Dedifferentiated amniotic fluid mesenchymal stem cell (primary cell): ENCODE data around the gene HLA-DRB1.
"Not testable (repeated sequence)": the region's sequence is repeated elsewhere in the genome, so short reads cannot be mapped to it uniquely, and the experiment has no call there.

Experiments used
- DNase-seq: peaks from one replicate; pipeline ENCODE4 v3.0.0-alpha.2; 2016; ENCODE audit errors: extremely low spot score

Gene HLA-DRB1

GRCh38 chr6:32589596-32590449 lies at the start of gene HLA-DRB1:
HLA-DRB1 (minus strand) TSS chr6:32589848; CDS start chr6:32589742, 106 bp downstream.
- DNase-seq, result no peak

- no peak for DNase-seq
Measured at GRCh38 chr6:32638532-32639219, 49.0 kb upstream of the HLA-DRB1 start.

- DNase-seq, result no peak
Measured at GRCh38 chr6:32637883-32638282, 48.2 kb upstream of the HLA-DRB1 start.

- no peak for DNase-seq
Measured at GRCh38 chr6:32637219-32637880, 47.7 kb upstream of the HLA-DRB1 start, which contains the start of gene HLA-DQA1. HLA-DQA1 (plus strand) TSS chr6:32637406; CDS start chr6:32637459, 53 bp downstream.

- no peak for DNase-seq
Measured at GRCh38 chr6:32635526-32636123, 46.0 kb upstream of the HLA-DRB1 start.

- not testable (repeated sequence) for DNase-seq
Measured at GRCh38 chr6:32629793-32630192, 40.1 kb upstream of the HLA-DRB1 start.

GRCh38 chr6:32627831-32628230 lies 38.2 kb upstream of the HLA-DRB1 start:
- DNase-seq, result no peak

- no peak for DNase-seq
Measured at GRCh38 chr6:32627249-32627648, 37.6 kb upstream of the HLA-DRB1 start.

GRCh38 chr6:32625137-32625536 lies 35.5 kb upstream of the HLA-DRB1 start:
- DNase-seq, result no peak

GRCh38 chr6:32624565-32624964 lies 34.9 kb upstream of the HLA-DRB1 start:
- DNase-seq, result no peak

- no peak for DNase-seq
Measured at GRCh38 chr6:32623693-32624092, 34.0 kb upstream of the HLA-DRB1 start.

- DNase-seq, result no peak
Measured at GRCh38 chr6:32622545-32623401, 33.1 kb upstream of the HLA-DRB1 start.

GRCh38 chr6:32621372-32621771 lies 31.7 kb upstream of the HLA-DRB1 start:
- DNase-seq, result no peak

- DNase-seq, result no peak
Measured at GRCh38 chr6:32617751-32618150, 28.1 kb upstream of the HLA-DRB1 start.

- no peak for DNase-seq
Measured at GRCh38 chr6:32615885-32616532, 26.4 kb upstream of the HLA-DRB1 start.

GRCh38 chr6:32614366-32615081 lies 24.9 kb upstream of the HLA-DRB1 start:
- no peak for DNase-seq

GRCh38 chr6:32613475-32613874 lies 23.8 kb upstream of the HLA-DRB1 start:
- no peak for DNase-seq

GRCh38 chr6:32610682-32611296 lies 21.1 kb upstream of the HLA-DRB1 start:
- DNase-seq, result no peak
